Pancreas (tissue), 10 donors: ENCODE results near the gene MCRIP2. TPM values are rescaled to one million over a fixed set of nuclear protein-coding genes. Genes with fewer than 3 reads are reported as not detected.
"Not testable (repeated sequence)": the region's sequence is repeated elsewhere in the genome, so short reads cannot be mapped to it uniquely, and the experiment has no call there.

Experiments used
- ATAC-seq, 4 donors: fragments of 200-7000 bp; cut with Tn5 transposase; one replicate each; pipeline versions ENCODE4 v1.8.0 to v1.9.1; 2020; ENCODE audit warnings: mild to moderate bottlenecking in 4 of 4, moderate library complexity in 4 of 4
- DNase-seq, 6 donors: peaks; one replicate each; pipeline ENCODE4 v3.0.0-alpha.2; 2020
- FAIRE-seq: peaks from 2 replicates; lab custom pipeline; 2012; peaks lifted over from hg19 to GRCh38; lab: Jason Lieb, UNC
- H3K27ac ChIP-seq, 4 donors: fragments of 200-600 bp; sonication (generic); 1 replicate in 3 of 4; 2 replicates in 1 of 4; pipeline versions ENCODE4 v1.5.0 to v1.8.0; 2020
- H3K27me3 ChIP-seq, 4 donors: fragments of 200-600 bp; one replicate each; pipeline ENCODE4 v1.8.0; 2021
- H3K36me3 ChIP-seq, 3 donors: fragments of 200-600 bp; sonication (generic) in 1 of 3; one replicate each; pipeline versions ENCODE4 v1.5.0 to v1.8.0; 2020 to 2021
- H3K4me1 ChIP-seq, 3 donors: fragments of 200-600 bp; one replicate each; pipeline ENCODE4 v1.8.0; 2021
- H3K4me3 ChIP-seq, 4 donors: fragments of 200-600 bp; sonication (generic) in 2 of 4; one replicate each; pipeline versions ENCODE4 v1.5.0 to v1.8.0; 2020 to 2021
- H3K9me3 ChIP-seq, 4 donors: fragments of 200-600 bp; one replicate each; pipeline ENCODE4 v1.8.0; 2021
- CTCF ChIP-seq, 4 donors: fragments of 200-600 bp; sonication (generic) in 3 of 4; IDR thresholded peaks; one replicate each; pipeline versions ENCODE4 v1.5.0 to v1.8.0; 2021; ENCODE audit warnings: antibody characterized with exemption in 4 of 4
- WGBS, 2 donors: extraction: QIAGEN DNeasy Blood & Tissue Kit; methylation state at CpG; one replicate each; pipeline ENCODE4 v1.1.7; 2013; 5-methylcytosine and 5-hydroxymethylcytosine counted together
- intact Hi-C, 3 donors: fragments of 100-400 bp; cut with DNase I; formaldehyde crosslinking; loops; one replicate each; pipeline versions ENCODE4 v1.11.1 to v1.14.2; 2022
- polyA plus RNA-seq, 2 donors: library from polyadenylated mRNA; stranded (reverse); fragments of 200-250 nt; gene quantifications; one replicate each; pipeline ENCODE4 v1.2.3, GENCODE V29; 2013
- total RNA-seq, 6 donors: library from RNA; stranded (reverse); fragmentation: NEBNext Ultra II Directional in 4 of 6; extraction: Animal tissue kit (Norgen Biotek cat#: 25700) in 4 of 6; gene quantifications; one replicate each; pipeline versions ENCODE4 v1.2.1 to v1.2.4, GENCODE V29; 2021 to 2023
- donor health status: healthy with polysubstance abuse.
- donor health status: DM: no; HTN: no; CAD: no; lungs with moderate emphysema.
- donor health status: DM: no; HTN: no; CAD: no.
- donor health status: control.
- donor health status: control.
- donor health status: Bipolar disorder and iron deficiency.
- donor health status: DM: yes; HTN: yes; CAD: no.
- donor health status: DM: no; HTN: no; CAD: no.
- donor health status: DM: no; HTN: no; CAD: no.
- donor health status: DM: yes; HTN: yes; CAD: no.

Gene MCRIP2
- total and polyA plus RNA-seq, 8 donors, result 19.0 to 89.3 (median 27.7) TPM

GRCh38 chr16:593807-594206, 47.8 kb upstream of the MCRIP2 start:
- no peak for FAIRE-seq
- H3K4me1 ChIP-seq, result peaks cover 50 to 53% (median 52%) of the 10 kb centered on the region in 3 donors
- H3K27me3 ChIP-seq, result no peaks in the 10 kb centered on the region
- no peaks in the 10 kb centered on the region for H3K9me3 ChIP-seq
- WGBS, 2 donors, result 47 to 55% methylated on average over 14 to 16 of the region's 16 CpGs
- no peak for TF ChIP-seq CTCF (IDR thresholded peaks at IDR 0.05)
- intact Hi-C loops, result no loop called here
- H3K4me3 ChIP-seq, result peak overlapping the region in 2 of 4 donors; percentile 13 to 22
- peak in 2 of 6 donors; percentile 58 to 63 for DNase-seq
- H3K27ac ChIP-seq, result peak overlapping the region; percentile 86 to 98 (median 97)
- no peak for ATAC-seq
- no peaks in the 10 kb centered on the region for H3K36me3 ChIP-seq

- Histone ChIP-seq H3K9me3 (no peaks in the 10 kb centered on the region), H3K4me3 (no peak overlapping the region), H3K27me3 (no peaks in the 10 kb centered on the region), H3K27ac (peak overlapping the region in 3 of 4 donors; percentile 15 to 98 (median 31)), H3K4me1 (peaks cover 50 to 53% (median 52%) of the 10 kb centered on the region in 3 donors), H3K36me3 (peaks cover 0 to 2% (median 0%) of the 10 kb centered on the region in 3 donors)
- intact Hi-C loops, result no loop called here
- no peak for TF ChIP-seq CTCF (IDR thresholded peaks at IDR 0.05)
- FAIRE-seq (no peak), ATAC-seq (no peak), DNase-seq (peak in 5 of 6 donors; percentile 29 to 72 (median 31))
- WGBS, 2 donors, result 77 to 81% methylated on average over 18 of the region's 18 CpGs
Observed at GRCh38 chr16:595094-595528, 46.5 kb upstream of the MCRIP2 start.

- Histone ChIP-seq H3K27ac (peak overlapping the region in 2 of 4 donors; percentile 44 to 98), H3K4me3 (no peak overlapping the region), H3K9me3 (no peaks in the 10 kb centered on the region), H3K27me3 (no peaks in the 10 kb centered on the region), H3K4me1 (peaks cover 50 to 53% (median 52%) of the 10 kb centered on the region in 3 donors), H3K36me3 (peaks cover 0 to 6% (median 0%) of the 10 kb centered on the region in 3 donors)
- ATAC-seq, result peak; percentile 13 to 40 (median 24)
- no peak for TF ChIP-seq CTCF (IDR thresholded peaks at IDR 0.05)
- peak; percentile 65 to 82 (median 74) for DNase-seq
- intact Hi-C loops, result no loop called here
- FAIRE-seq, result no peak
- WGBS, 2 donors, result 61 to 63% methylated on average over 34 of the region's 34 CpGs
Observed at GRCh38 chr16:595942-596735, 45.5 kb upstream of the MCRIP2 start.

- no peak overlapping the region for H3K4me3 ChIP-seq
- peak overlapping the region in 1 of 4 donors; percentile 98 for H3K27ac ChIP-seq
- FAIRE-seq (no peak), DNase-seq (peak in 2 of 6 donors; percentile 36 to 78), ATAC-seq (no peak)
- peaks cover 0 to 6% (median 0%) of the 10 kb centered on the region in 3 donors for H3K36me3 ChIP-seq
- no peaks in the 10 kb centered on the region for H3K27me3 ChIP-seq
- intact Hi-C loops, result no loop called here
- no peak for TF ChIP-seq CTCF (IDR thresholded peaks at IDR 0.05)
- peaks cover 48 to 51% (median 50%) of the 10 kb centered on the region in 3 donors for H3K4me1 ChIP-seq
- H3K9me3 ChIP-seq, result no peaks in the 10 kb centered on the region
- WGBS, 2 donors, result 52 to 63% methylated on average over 12 of the region's 12 CpGs
Observed at GRCh38 chr16:596736-597060, 44.9 kb upstream of the MCRIP2 start.

- H3K9me3 ChIP-seq, DNase-seq, ATAC-seq, H3K27me3 ChIP-seq, H3K27ac ChIP-seq, H3K4me3 ChIP-seq, H3K36me3 ChIP-seq, FAIRE-seq, intact Hi-C loops: not testable (repeated sequence)
- H3K4me1 ChIP-seq, result peaks cover 38 to 41% (median 40%) of the 10 kb centered on the region in 3 donors
- WGBS, 2 donors, result 93 to 99% methylated on average over 6 to 7 of the region's 7 CpGs
Observed at GRCh38 chr16:597655-598054, 44.0 kb upstream of the MCRIP2 start.
